ENCODE data around the gene SESN3.
A peak's percentile ranks its signal among the peaks of the same experiment; 100 is the strongest.
"Not testable (repeated sequence)": the region's sequence is repeated elsewhere in the genome, so short reads cannot be mapped to it uniquely, and the experiment has no call there.

Gene SESN3

DNA sequence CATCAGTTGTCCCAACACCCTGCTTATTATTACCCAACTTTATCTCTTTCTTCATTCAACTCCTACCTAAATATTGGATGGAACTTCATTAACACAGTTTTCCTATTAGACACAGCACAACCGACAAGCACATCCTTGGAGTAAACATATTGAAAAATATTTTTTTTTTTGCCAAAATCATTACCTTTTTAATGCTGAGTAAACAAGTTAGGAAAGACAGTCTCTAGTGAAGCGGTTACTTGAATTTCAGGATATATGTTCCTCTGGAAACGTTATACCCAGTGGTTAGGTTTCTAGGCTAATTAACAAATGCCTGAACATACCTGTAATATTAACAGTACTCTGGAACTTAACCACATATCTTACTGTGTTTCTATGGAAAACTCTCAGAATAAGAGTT, 11.4 kb downstream of the SESN3 start:
- DNase-seq (ENCODE audit: low read depth, low spot score): no peak

DNA sequence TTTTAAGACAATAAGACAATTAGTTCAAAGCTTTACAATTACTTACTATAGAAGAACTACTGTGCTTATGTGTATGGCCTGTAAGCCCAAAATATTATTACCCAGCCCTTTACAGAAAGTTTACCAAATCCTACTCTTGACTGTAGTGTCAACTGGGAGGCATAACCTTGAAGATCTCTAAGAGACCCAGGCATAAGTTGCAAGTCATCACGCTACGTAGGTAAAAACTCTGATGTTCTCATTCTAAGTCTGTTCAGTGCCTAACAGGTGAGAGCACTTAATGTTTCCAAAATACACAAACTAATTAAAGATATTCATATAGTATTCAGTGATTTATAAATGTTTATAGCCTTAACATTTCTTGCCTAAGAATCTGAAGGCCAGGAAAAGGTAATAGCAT, 12.9 kb downstream of the SESN3 start:
- no peak for DNase-seq (ENCODE audit: low read depth, low spot score)

DNA sequence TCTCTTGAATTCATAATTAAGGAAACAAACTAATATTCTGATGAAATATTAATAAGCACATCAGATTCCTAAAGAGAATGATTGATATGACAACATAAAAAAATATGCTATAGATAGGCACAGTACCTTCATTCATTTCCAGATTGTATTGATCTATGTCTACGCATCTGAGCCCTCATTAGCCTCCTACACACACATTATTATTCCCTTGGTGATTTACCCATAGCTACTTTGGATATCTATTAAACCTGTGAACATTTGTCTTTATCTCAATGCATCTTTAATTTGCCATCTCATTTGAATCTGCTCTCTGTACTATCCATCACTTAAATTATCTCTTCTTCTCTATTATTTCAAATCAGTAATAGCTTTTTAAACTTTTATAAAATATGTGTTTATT, 18.4 kb downstream of the SESN3 start:
- DNase-seq (ENCODE audit: low read depth, low spot score): no peak

DNA sequence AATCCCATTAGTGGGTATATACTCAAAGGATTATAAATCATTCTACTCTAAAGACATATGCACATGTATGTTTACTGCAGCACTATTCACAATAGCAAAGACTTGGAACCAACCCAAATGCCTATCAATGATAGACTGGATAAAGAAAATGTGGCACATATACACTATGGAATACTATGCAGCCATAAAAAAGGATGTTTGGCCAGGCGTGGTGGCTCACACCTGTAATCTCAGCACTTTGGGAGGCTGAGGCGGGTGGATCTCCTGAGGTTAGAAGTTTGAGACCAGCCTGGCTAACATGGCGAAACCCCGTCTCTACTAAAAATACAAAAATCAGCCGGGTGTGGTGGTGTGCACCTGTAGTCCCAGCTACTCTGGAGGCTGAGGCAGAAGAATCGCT, 21.5 kb downstream of the SESN3 start:
- not testable (repeated sequence) for DNase-seq (ENCODE audit: low read depth, low spot score)

DNA sequence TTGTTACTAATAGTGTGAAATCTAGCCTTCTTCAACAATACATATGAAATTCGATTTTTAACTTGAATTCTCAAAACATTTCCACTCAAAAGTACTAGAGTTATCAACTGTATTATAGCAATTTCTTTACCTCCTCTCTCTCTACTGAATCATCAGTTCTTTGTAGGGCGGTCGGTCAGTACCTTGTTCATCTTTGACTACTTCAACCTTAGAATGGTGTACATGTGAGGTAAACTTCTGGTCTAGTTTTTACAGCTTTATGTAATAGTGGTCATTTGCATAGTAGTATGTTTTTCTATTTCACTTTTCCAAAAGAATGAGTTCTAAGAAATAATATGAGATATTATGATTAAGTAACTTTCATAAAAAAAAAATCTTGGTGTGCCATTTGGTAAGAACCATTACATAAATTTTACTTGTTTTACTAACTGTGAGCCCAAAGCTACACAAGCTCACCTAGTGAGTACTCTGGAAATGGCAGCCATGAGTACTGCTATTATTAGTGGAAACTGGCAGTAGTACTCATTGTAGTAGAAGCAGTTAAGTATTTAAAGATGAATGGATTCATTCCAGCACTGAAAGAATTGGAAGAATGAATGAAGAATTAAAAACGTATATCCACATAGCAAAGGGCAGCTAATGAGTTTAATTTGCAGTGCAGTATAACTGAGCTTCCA, 30.1 kb downstream of the SESN3 start:
- DNase-seq (ENCODE audit: low read depth, low spot score): no peak

DNA sequence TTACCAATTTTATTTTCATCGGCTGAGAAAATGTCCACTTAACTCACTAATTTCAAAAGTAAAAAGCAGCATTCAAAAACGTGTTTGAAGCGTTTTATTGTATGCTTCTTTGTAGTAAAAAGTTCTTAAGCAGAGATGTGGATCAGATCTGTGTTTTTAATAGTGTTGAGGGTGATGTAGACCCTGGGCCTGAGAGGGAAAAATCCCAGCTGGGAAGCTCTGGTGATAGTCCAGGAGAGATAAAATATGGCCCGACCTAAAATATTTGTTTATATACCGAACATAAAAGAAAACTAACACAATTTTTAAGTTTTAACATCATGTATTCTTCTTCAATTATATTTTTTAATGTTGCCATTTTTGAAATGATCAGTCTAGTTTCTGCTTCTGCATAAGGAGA, 35.2 kb downstream of the SESN3 start:
- no peak for DNase-seq (ENCODE audit: low read depth, low spot score)

DNA sequence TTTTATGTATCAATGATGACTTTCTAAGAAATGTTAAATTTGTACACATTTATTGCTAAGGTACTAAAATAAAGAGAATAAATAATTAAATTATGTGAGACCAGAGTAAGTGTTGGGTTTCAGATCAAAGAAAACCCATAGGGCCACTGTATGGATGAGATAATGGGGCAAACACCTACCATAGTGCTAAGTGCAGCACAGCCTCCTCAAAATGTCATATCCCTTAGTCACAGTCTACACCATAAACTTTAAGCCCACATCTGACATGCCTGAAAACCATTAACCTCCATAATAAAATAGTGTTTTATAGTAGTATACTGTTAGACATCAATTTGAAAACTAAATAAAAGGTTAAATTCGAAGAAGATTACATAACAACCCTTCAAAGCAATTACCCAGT, 37.5 kb downstream of the SESN3 start:
- DNase-seq (ENCODE audit: low read depth, low spot score): no peak

DNA sequence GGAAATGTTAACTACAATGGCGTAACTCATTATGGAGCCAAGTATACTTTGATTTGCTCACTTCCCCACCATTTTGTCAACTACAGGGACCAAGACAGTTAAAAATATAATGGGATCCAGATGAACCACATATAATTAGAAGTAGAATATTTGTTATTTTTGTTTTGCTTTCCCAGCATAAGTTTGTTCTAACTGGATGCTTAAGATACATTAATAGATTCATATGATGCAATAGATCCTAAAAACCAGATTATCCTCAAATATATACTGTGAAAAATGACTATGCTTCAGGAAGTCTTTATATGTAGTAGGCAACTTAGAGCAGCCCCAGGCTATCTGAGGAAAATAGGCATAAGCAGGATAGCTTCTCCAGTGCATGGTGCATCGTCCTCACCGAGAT, 38.3 kb downstream of the SESN3 start:
- DNase-seq (ENCODE audit: low read depth, low spot score): no peak

DNA sequence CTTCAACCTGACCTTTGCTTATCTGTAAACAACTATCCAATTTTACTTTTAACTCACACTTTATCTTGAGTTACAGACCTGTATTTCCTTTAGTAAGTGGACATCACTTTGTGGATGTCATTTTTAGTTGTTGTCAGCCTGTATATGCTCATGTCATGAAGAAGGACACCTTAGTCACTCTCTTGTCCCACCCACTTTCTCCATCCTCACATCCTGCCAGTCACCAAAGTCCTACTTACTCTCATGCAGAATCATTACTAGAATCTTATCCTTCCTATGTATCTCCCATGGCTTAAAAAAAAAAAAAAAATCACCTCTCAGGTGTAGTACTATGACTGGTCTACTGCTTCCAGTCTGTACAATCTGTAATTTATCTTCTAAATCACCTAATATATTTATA, 43.3 kb downstream of the SESN3 start:
- no peak for DNase-seq (ENCODE audit: low read depth, low spot score)

DNA sequence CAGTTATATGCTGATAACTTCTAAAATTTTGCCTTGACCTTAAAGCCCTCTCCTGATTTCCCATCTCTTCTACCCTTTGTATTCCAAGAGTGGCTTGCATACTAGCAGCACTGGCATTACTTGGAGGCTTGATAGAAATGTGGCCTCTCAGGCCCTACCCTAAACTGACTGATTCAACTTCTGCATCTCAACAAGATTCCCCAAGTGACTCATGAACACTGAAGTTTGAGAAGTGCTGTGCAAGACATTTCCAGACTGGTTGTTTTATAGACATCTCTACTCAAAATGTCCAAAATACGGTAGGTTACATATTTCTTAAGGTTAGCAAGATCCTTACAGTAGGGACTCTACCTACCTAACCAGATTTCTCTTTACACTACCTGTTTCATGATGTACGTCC, 48.6 kb downstream of the SESN3 start:
- no peak for DNase-seq (ENCODE audit: low read depth, low spot score)

DNA sequence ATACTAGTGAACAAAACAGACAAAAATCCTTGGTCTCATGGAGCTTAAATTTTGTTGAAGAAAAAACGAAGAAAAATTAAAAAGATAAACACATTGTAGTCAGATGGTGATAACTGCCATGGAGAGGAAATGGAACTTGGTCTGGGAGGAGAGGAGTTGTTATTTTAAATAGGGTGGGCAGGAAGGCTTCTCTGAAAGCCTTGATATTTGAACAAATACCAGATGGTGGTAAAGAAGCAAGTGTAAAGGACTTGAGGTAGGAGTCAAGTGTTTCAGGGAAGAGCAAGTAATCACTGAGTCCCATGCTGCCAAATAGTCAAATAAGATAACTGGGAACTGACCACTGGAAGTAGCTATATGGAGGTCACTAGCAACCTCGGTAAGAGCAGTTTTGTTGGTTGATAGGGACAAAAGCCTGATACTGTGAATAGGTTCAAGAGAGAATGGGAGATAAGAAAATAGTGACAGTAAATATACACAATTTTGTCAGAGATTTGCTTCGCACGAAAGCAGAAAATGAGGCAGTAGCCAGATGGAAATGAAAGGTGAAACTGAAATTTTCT, 55.1 kb downstream of the SESN3 start:
- DNase-seq (ENCODE audit: low read depth, low spot score): no peak

DNA sequence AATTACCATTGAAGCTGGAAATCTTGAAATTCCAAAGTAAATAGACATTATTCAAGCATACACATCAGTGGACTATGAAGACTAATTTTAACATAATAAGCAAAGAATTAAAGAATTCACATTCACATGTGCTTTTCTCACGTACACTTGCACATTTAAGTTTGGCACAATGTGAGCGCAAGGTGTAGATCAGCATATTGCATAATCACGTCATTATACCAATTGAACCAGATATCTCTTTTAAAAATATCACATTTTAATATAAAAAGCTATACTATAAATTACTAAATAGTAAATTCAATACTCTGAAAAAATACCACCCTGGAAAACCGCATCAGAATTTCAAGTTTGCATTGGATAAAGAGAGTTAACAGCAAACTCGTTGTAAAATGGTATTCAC, 60.7 kb downstream of the SESN3 start:
- DNase-seq (ENCODE audit: low read depth, low spot score): no peak

DNA sequence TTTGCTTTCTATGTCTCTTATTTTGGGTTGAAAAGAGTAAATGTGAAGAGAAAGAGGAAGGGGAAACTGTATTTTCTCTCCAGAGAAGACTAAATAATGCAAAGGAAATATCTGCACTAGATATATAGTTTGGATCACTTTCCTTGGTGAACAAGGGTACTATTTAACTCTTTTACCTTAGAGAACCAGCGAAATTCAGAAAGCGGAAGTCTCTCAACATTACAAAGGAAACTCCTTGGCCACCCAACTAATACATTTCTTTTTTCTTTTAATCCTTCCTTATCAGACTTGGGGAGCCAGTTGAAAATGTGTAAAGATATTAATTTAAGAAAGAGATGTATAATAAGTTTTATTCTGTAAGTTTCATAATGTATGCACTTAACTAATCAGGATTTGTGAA, 64.2 kb downstream of the SESN3 start:
- no peak for DNase-seq (ENCODE audit: low read depth, low spot score)

DNA sequence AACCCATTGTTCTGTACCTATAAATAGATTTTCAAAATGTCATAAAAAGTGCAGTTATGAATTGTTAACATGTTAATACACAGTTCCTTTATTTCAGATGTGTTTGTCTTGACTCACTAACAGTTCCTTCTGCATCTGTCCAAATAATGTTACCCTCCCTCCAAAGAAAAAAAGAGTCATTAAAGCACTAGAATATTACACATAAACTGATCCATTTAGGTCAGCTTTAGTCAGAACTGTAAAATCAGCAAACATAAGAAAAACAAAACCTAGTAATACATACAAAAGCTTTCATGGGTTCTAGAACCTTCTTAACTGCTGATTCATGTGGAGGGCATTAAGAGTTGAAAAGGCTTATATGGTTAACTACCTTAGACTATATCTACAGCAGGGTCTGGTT, 65.4 kb downstream of the SESN3 start:
- no peak for DNase-seq (ENCODE audit: low read depth, low spot score)

DNA sequence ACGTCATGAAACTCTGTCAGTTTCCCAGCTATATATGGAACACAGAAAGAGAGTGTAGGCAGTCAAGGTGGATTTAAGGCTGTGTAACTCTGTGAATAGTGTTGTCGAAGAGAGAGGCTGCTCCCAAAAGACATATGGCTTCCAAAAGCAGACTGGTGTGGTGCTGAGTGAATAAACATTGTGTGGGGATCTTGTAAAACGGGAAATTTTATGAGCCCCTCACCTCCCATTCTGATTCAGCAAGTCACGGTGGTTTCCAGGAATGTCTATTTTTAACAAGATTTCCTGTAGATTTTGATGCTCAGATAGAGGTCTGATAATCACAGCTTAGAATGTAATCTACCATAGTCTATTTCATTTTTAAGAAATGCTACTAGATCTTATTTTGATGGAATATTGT, 67.9 kb downstream of the SESN3 start:
- DNase-seq (ENCODE audit: low read depth, low spot score): no peak

DNA sequence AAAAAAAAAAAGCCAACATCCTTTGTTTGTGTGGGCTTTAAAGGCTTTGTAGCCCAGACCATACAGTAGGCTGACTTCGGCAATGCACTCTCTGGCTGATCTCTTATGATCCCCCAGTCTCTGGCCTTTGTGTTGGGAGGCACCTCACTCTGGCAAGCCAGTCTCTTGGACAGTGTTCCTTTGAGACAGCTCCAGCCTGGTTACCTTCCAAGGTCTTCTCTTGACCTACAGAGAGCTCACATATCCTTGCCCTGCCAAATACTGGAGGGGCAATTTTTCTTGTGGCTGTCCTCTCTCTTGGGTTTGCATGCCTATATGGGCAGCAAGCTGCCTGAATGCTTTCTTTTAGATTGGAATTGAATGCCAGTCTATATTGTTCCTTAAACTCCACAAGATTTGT, 69.8 kb downstream of the SESN3 start:
- DNase-seq (ENCODE audit: low read depth, low spot score): no peak

DNA sequence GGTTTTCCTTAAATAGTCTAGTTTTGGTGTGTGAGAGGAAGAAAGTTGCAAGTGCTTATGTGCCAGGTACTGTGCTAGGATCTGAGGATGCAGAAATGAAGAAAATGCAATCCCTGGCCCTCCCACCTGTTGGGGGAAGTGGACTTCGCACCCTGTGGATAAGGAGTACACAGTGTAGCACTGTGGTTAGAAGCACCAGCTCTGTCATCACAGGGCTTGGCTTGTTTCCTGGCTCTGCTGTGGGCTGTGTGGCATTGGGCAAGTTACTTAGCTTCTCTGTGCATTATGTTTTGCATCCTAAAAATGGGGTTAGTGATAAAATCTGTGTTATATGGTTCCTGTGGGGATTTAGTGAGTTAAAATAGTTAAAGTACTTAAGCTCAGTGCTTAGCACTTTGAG, 73.2 kb downstream of the SESN3 start:
- no peak for DNase-seq (ENCODE audit: low read depth, low spot score)

DNA sequence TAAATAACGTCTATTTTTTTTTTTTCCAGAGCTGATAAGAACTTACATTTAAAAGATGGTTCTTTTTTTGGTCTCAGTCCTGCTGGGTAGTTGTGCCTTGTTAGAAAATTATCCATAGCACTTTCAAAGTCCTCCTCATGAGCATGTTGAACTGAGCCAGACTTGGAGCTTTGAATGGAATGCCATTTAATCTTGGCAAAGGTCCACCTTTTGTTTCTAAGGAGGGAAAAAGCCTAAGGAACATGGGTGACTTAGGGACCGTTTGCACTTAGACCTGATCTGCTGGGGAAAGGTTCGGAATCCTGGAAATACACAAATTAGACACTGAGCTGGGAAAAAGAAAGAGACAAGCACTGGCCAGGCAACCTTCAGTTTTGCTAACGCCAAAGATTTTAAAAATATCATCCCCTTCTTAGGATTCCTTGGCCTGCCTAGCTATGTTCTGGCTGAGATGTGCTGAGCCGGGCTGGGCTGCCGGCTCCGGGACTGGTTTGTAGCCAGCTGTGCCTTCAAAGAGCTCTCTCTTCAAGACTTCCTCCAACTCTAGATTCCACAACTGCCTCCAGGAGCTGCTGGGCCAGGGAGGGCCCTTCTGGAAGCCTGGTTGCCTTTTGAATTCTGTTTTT, 74.0 kb downstream of the SESN3 start:
- DNase-seq (ENCODE audit: low read depth, low spot score): no peak

DNA sequence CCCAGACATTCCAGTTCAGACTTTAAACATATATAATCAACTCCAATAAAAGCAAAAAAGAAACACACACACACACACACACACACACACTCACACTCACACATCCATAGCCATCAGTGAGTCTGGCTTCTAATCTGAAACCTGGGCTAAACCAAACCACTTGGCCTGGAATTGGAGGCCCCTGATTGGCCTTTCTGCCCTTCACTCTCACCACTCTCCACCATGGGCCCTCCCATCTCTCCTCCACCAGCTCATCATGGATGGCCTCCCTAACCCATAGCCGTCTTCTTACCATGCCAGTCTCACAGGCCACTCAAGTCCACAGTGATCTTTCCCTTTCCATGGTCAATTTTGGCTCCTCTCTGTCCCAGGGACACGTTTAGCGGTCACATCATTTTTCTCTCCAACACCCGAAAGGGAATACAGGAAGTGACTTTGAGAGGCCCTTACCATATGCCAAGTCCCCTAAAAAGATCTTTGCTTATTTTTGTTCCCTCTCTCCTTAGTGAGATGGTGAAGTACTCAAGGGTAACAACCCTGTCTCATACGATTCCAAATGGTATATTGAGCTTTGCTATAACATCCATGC, 74.8 kb downstream of the SESN3 start:
- no peak for DNase-seq (ENCODE audit: low read depth, low spot score)

DNA sequence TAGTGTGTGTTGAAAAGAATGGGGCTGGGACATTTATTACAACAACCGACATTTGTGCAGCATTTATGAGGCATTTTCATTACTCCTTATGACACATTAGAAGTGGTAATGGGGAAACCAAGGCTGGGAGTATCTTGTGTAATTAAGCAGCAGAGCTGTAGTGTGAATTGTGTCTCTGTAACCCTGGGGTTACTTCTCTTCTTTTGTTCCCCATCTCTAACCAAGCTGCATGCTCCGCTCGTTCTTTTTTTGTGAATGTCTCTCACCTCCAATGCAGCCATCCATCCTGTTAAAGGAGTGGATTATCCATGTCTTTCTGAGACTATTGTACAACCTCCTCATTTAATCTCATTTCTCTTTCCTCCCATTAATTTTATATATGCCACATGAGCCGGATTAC, 75.6 kb downstream of the SESN3 start:
- DNase-seq (ENCODE audit: low read depth, low spot score): no peak

DNA sequence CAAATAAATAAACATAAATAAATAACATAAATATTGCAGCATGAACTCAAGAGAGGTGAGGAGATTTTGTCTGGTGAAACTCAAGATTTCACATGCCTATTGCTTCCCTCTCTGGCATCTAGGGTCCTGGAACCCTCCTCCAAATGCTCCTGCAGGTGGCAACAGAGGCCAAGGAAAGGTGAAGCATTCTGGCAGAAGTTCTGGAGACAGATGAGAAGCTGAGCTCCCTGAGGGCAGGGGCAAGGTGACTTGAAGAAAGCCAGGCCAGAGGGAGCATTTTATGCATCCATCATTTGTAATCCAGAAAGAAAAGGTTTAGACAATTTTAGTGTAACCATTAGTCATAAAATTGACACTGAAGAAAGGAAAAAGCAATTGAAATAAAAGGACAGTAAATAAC, 76.5 kb downstream of the SESN3 start:
- DNase-seq (ENCODE audit: low read depth, low spot score): peak; percentile 22

DNA sequence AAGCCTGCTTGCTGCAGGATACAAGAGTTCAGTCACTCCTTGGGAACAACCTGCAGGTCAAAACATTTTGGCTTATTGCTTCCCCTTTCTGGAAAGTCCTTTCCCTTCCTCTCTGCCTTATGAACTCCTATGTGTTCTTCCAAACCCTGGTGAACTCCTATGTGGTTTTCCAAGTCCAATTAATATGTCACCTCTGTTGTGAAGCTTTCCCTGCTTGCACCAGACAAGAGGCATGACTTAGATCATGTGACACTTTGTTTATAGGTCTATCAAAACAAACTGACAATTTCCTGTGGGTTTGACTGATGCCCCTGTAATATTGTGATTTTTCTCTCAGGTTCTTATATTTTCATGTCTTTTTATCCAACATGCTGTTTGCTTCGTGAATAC, 77.2 kb downstream of the SESN3 start:
- no peak for DNase-seq (ENCODE audit: low read depth, low spot score)

All from activated naive CD8-positive, alpha-beta T cell treated with anti-CD3 and anti-CD28 coated beads, Interleukin-2, amount 50 U/mL, for 16 hours (primary cell).